Endothelial cell of umbilical vein (primary cell): ENCODE measurements around the gene SYNPR. TPM values are rescaled to one million over a fixed set of nuclear protein-coding genes. Genes with fewer than 3 reads are reported as not detected.

Source experiments
- BruUV-seq: library from RNA; stranded (reverse); fragments of 400-500 nt; replicated peaks from 2 replicates; lab custom pipeline; 2021; lab: Mats Ljungman, UMichigan
- CTCF ChIA-PET: fragments of 300-600, 350-600 bp; sonication (Branson Sonifier 250); formaldehyde crosslinking; loops from one replicate; lab custom pipeline; 2021; ENCODE audit warnings: antibody characterized with exemption, inconsistent platforms; lab: Charles Lee
- POLR2A ChIA-PET: fragments of 300-600, 350-600 bp; sonication (Branson Sonifier 250); formaldehyde crosslinking; loops from one replicate; lab custom pipeline; 2021; ENCODE audit warnings: antibody characterized with exemption, inconsistent platforms; lab: Charles Lee
- DNase-seq: peaks from one replicate; pipeline ENCODE4 v3.0.0-alpha.2; 2011; ENCODE audit warnings: low read depth, low spot score
- FAIRE-seq: peaks from 2 replicates; lab custom pipeline; 2011; peaks lifted over from hg19 to GRCh38; lab: Jason Lieb, UNC
- H2AFZ ChIP-seq: 2 replicates; pipeline ENCODE4 v1.6.0; 2012; ENCODE audit warnings: low read depth, low read length, control low read depth, inconsistent platforms
- H3K27ac ChIP-seq: 2 replicates; pipeline ENCODE4 v1.5.1; 2011; ENCODE audit warnings: low read depth, mild to moderate bottlenecking, control low read depth, low read length, moderate library complexity; ENCODE audit not compliant: insufficient read depth
- H3K27me3 ChIP-seq, 2 experiments: 2 replicates each; pipeline versions ENCODE4 v1.6.0 to v1.6.1; 2011; ENCODE audit warnings: low read length in 2 of 2, mixed read lengths in 1 of 2; ENCODE audit not compliant: control insufficient read depth in 2 of 2, insufficient read depth in 2 of 2
- H3K36me3 ChIP-seq, 2 experiments: 2 replicates in 1 of 2; 3 replicates in 1 of 2; pipeline ENCODE4 v1.5.1; 2011; ENCODE audit warnings: low read length in 2 of 2, mild to moderate bottlenecking in 1 of 2, moderate library complexity in 1 of 2; ENCODE audit not compliant: control insufficient read depth in 2 of 2, insufficient read depth in 2 of 2; ENCODE audit errors: extremely low read depth in 1 of 2
- H3K4me1 ChIP-seq: 3 replicates; pipeline ENCODE4 v1.5.1; 2011; ENCODE audit warnings: mild to moderate bottlenecking, low read length; ENCODE audit not compliant: control insufficient read depth, insufficient read depth; ENCODE audit errors: extremely low read depth
- H3K4me2 ChIP-seq: 2 replicates; pipeline ENCODE4 v1.6.1; 2011; ENCODE audit warnings: low read length, control low read depth, mixed read lengths; ENCODE audit not compliant: insufficient read depth
- H3K4me3 ChIP-seq, 3 experiments: fragments of 200-600 bp in 1 of 3; sonication (generic), shearing (Covaris generic) in 1 of 3; replicated peaks in 1 of 3; 2 replicates each; pipeline ENCODE4 v1.5.1; 2011 to 2016; ENCODE audit warnings: control low read depth in 3 of 3, low read length in 3 of 3, mild to moderate bottlenecking in 2 of 3, inconsistent platforms in 1 of 3, low read depth in 1 of 3, moderate library complexity in 1 of 3; ENCODE audit not compliant: insufficient read depth in 1 of 3
- H3K79me2 ChIP-seq: 2 replicates; pipeline ENCODE4 v1.6.0; 2012; ENCODE audit warnings: low read length, inconsistent platforms; ENCODE audit not compliant: control insufficient read depth, insufficient read depth
- H3K9ac ChIP-seq: replicated peaks from 2 replicates; pipeline ENCODE3; 2011; ENCODE audit warnings: low read length, control low read depth; ENCODE audit not compliant: insufficient read depth; ENCODE audit errors: extremely low read depth
- H3K9me1 ChIP-seq: replicated peaks from 3 replicates; pipeline ENCODE4 v1.6.0; 2011; ENCODE audit warnings: mild to moderate bottlenecking, low read length; ENCODE audit not compliant: control insufficient read depth, insufficient read depth; ENCODE audit errors: extremely low read depth
- H3K9me3 ChIP-seq: replicated peaks from 2 replicates; pipeline ENCODE4 v1.5.1; 2012; ENCODE audit warnings: low read length, inconsistent platforms; ENCODE audit not compliant: control insufficient read depth, insufficient read depth
- H4K20me1 ChIP-seq: replicated peaks from 2 replicates; pipeline ENCODE3; 2011; ENCODE audit warnings: mild to moderate bottlenecking, low read length; ENCODE audit not compliant: control insufficient read depth, insufficient read depth; ENCODE audit errors: extremely low read depth
- EZH2 ChIP-seq: IDR thresholded peaks from 2 replicates; pipeline ENCODE4 v1.6.1; 2012; ENCODE audit warnings: borderline replicate concordance, low read depth, mild to moderate bottlenecking, moderate library complexity, low read length, inconsistent platforms; ENCODE audit not compliant: severe bottlenecking
- FOS ChIP-seq: IDR thresholded peaks from 2 replicates; pipeline ENCODE4 v1.6.1; 2011; ENCODE audit warnings: mild to moderate bottlenecking, low read length, moderate library complexity, borderline replicate concordance; ENCODE audit not compliant: insufficient read depth
- GATA2 ChIP-seq: IDR thresholded peaks from 2 replicates; pipeline ENCODE4 v1.7.0; 2011; ENCODE audit warnings: low read depth, mild to moderate bottlenecking, moderate library complexity, mixed read lengths, low read length; ENCODE audit not compliant: insufficient read length, insufficient read depth
- JUN ChIP-seq: IDR thresholded peaks from 2 replicates; pipeline ENCODE4 v1.6.1; 2011; ENCODE audit warnings: borderline replicate concordance, low read depth; ENCODE audit not compliant: insufficient read length, insufficient read depth
- MYC ChIP-seq: IDR thresholded peaks from one replicate; pipeline ENCODE4 v1.6.1; 2011; ENCODE audit warnings: mild to moderate bottlenecking, low read depth, low read length
- POLR2A ChIP-seq: IDR thresholded peaks from 2 replicates; pipeline ENCODE4 v1.6.1; 2012; ENCODE audit warnings: low read depth, mild to moderate bottlenecking, control low read depth, low read length
- POLR2AphosphoS5 ChIP-seq: IDR thresholded peaks from 2 replicates; pipeline ENCODE4 v1.6.1; 2012; ENCODE audit warnings: low read depth, mild to moderate bottlenecking, control low read depth, low read length, moderate library complexity; ENCODE audit not compliant: insufficient read depth
- dilution Hi-C: fragments of 300-500 bp; cut with MboI; formaldehyde crosslinking; loops from one replicate; pipeline ENCODE4 v1.15.0; 2019; ENCODE audit warnings: low sequenced_read_pairs; ENCODE audit not compliant: extremely low pct_ligation_motif_present
- intact Hi-C: fragments of 100-400 bp; cut with micrococcal nuclease; formaldehyde crosslinking; loops from one replicate; pipeline ENCODE4 v1.10.0; 2022
- polyA plus RNA-seq, 4 experiments: library from polyadenylated mRNA; depleted of rRNA in 3 of 4; stranded (reverse) in 3 of 4; unstranded in 1 of 4; fragments of >200 nt; gene quantifications; 2 replicates each; pipeline versions ENCODE4 v1.2.1 to v1.2.3, GENCODE V29; 2011 to 2012; ENCODE audit warnings: missing spikeins in 1 of 4
- total RNA-seq: library from RNA; stranded (reverse); gene quantifications from 2 replicates; pipeline ENCODE4 v1.2.3, GENCODE V29; 2021
- TF ChIP-seq, protein P1 (sequence below): IDR thresholded peaks from 2 replicates; pipeline ENCODE4 v1.6.1; 2011; ENCODE audit not compliant: insufficient read depth, insufficient read length
- TF ChIP-seq, protein P2 (sequence below), 2 donors: IDR thresholded peaks; 1 replicate in 1 of 2; 2 replicates in 1 of 2; pipeline ENCODE4 v1.5.1; 2011; ENCODE audit warnings: low read length in 2 of 2, mild to moderate bottlenecking in 2 of 2, moderate library complexity in 2 of 2, control low read depth in 1 of 2, inconsistent platforms in 1 of 2, low read depth in 1 of 2; ENCODE audit not compliant: insufficient read depth in 1 of 2; ENCODE audit errors: extremely low read depth in 1 of 2

Gene SYNPR
- total and polyA plus RNA-seq, 2 donors (not counting 3 experiments of a cell fraction or from before 2014, with no cell fraction given), result not detected

DNA sequence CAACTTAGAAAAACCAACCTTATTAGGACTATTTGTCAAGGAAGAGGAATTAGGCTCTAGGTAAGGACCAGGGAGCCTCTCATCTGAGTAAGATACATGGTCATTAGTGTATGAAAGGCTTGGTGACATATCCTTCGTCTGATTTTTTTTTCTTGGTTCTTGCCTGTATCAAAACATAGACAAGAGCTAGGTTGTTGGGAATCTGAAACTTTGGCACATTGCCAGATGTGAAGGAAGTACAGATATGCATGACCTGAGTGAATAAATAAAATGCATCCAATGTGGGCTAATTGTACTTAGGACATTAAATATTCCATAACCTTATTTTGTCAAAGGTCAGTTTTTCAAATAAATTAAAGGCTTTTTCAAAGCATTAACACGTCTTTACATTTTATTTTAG is 151.8 kb downstream of the SYNPR start:
- TF ChIP-seq, protein P1, sequence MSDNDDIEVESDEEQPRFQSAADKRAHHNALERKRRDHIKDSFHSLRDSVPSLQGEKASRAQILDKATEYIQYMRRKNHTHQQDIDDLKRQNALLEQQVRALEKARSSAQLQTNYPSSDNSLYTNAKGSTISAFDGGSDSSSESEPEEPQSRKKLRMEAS, result no peak
- TF ChIP-seq FOS (no peak), JUN (no peak), GATA2 (no peak), POLR2A (no peak), MYC (no peak), EZH2 (no peak)
- Histone ChIP-seq H3K27me3 (no peaks in the 10 kb centered on the region), H3K9me3 (no peaks in the 10 kb centered on the region), H2AFZ (no peak overlapping the region), H3K4me3 (no peak overlapping the region), H3K9me1 (no peaks in the 10 kb centered on the region), H3K79me2 (no peaks in the 10 kb centered on the region), H3K36me3 (no peaks in the 10 kb centered on the region), H4K20me1 (no peaks in the 10 kb centered on the region), H3K27ac (no peak overlapping the region), H3K4me1 (no peaks in the 10 kb centered on the region), H3K9ac (no peak overlapping the region), H3K4me2 (no peak overlapping the region)
- ChIA-PET CTCF (no interaction called here), POLR2A (no interaction called here)
- DNase-seq (no peak), FAIRE-seq (no peak)
- no TSS peak for BruUV-seq
- intact Hi-C loops (no loop called here), dilution Hi-C loops (no loop called here)

DNA sequence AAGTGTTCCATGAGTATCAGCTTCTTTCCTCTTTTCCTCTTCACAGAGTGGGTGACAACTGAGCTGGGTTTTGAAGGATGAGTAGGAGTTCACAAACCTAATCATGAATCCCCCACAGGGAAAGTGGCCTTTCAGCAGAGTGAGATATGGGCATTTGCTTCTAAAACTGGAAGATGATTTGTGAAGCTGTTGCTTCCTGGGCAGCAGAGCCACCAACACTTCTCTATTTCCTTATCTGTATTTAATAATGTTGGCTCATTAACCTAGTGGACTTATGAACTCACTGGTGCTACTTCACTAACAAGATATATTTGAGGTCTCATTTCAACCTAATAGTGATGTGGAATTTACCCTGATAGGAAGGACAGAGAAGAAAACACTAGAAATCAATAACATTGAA is 152.8 kb downstream of the SYNPR start:
- H3K4me2 ChIP-seq, result no peak overlapping the region
- no TSS peak for BruUV-seq
- no peaks in the 10 kb centered on the region for H3K27me3 ChIP-seq
- H3K9ac ChIP-seq, result no peak overlapping the region
- intact Hi-C loops, result no loop called here
- H3K9me3 ChIP-seq, result no peaks in the 10 kb centered on the region
- no peak overlapping the region for H3K27ac ChIP-seq
- FAIRE-seq, result no peak
- TF ChIP-seq, protein P2, sequence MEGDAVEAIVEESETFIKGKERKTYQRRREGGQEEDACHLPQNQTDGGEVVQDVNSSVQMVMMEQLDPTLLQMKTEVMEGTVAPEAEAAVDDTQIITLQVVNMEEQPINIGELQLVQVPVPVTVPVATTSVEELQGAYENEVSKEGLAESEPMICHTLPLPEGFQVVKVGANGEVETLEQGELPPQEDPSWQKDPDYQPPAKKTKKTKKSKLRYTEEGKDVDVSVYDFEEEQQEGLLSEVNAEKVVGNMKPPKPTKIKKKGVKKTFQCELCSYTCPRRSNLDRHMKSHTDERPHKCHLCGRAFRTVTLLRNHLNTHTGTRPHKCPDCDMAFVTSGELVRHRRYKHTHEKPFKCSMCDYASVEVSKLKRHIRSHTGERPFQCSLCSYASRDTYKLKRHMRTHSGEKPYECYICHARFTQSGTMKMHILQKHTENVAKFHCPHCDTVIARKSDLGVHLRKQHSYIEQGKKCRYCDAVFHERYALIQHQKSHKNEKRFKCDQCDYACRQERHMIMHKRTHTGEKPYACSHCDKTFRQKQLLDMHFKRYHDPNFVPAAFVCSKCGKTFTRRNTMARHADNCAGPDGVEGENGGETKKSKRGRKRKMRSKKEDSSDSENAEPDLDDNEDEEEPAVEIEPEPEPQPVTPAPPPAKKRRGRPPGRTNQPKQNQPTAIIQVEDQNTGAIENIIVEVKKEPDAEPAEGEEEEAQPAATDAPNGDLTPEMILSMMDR (IDR thresholded peaks at IDR 0.05; ENCODE audit: extremely low read depth in 1 of 2, insufficient read depth in 1 of 2, low read depth in 1 of 2, low read length in 2 of 2), result no peak
- no peak for TF ChIP-seq GATA2
- TF ChIP-seq JUN, result no peak
- no peak for TF ChIP-seq FOS
- TF ChIP-seq, protein P1, result no peak
- no peak for TF ChIP-seq POLR2AphosphoS5
- TF ChIP-seq EZH2, result no peak
- H4K20me1 ChIP-seq, result no peaks in the 10 kb centered on the region
- no peaks in the 10 kb centered on the region for H3K4me1 ChIP-seq
- no peaks in the 10 kb centered on the region for H3K79me2 ChIP-seq
- no peak overlapping the region for H3K4me3 ChIP-seq
- H3K36me3 ChIP-seq, result no peaks in the 10 kb centered on the region
- dilution Hi-C loops, result no loop called here
- DNase-seq, result no peak
- H3K9me1 ChIP-seq, result no peaks in the 10 kb centered on the region
- CTCF ChIA-PET, result no interaction called here
- POLR2A ChIA-PET, result no interaction called here
- H2AFZ ChIP-seq, result no peak overlapping the region
